Measurements from ENCODE around the gene SPPL3.

- TF ChIP-seq CTCF (IDR thresholded peaks at IDR 0.05; ENCODE audit: low read depth, low read length, poor library complexity, severe bottlenecking): no peak
- TF ChIP-seq EZH2phosphoT487 (IDR thresholded peaks at IDR 0.05; ENCODE audit: borderline replicate concordance, low read length): no peak
Measured at GRCh38 chr12:120754792-120755191, 149.4 kb downstream of the SPPL3 start.
